Endometrial microvascular endothelial cells (primary cell): ENCODE measurements around the gene LPP. TPM values are rescaled to one million over a fixed set of nuclear protein-coding genes. Genes with fewer than 3 reads are reported as not detected.

Experiments used
- in situ Hi-C: cut with HindIII; loops from 2 replicates; pipeline ENCODE4 v1.10.0; 2017; ENCODE audit warnings: low sequenced_read_pairs, low pct_unique_long_range_greater_than_20kb; ENCODE audit errors: inconsistent ontology term
- total RNA-seq: library from RNA; depleted of rRNA; stranded (reverse); fragments of >200 nt; gene quantifications from one replicate; pipeline ENCODE4 v1.2.3, GENCODE V29; 2015; ENCODE audit errors: inconsistent ontology term

Gene LPP
- total RNA-seq, 1 donor from 2014 or later: 43.2 TPM

GRCh38 chr3:188546835-188547670 is 393.1 kb downstream of the LPP start:
- in situ Hi-C loops: no loop called here

- in situ Hi-C loops: no loop called here
These were observed 399.6 kb downstream of the LPP start for GRCh38 chr3:188553569-188553968.

DNA sequence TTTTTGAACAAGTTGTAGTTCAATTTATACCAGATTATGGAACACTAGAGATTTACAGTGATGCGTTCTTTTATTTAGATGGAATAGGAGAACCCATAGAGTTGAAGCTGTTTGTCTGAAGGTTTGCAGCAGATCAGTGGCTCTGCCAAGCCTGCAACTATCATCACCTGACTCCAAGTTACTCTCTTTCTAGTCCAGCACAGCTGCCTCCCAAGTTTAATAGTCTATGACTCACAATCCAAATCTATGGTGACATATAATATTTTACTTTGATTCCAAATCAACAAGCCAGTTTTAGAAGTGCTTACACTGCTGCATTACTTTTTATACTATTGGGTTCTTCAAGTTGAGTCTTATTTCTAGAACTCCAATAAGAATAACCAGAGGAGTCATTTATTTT is 400.4 kb downstream of the LPP start:
- in situ Hi-C loops: no loop called here

DNA sequence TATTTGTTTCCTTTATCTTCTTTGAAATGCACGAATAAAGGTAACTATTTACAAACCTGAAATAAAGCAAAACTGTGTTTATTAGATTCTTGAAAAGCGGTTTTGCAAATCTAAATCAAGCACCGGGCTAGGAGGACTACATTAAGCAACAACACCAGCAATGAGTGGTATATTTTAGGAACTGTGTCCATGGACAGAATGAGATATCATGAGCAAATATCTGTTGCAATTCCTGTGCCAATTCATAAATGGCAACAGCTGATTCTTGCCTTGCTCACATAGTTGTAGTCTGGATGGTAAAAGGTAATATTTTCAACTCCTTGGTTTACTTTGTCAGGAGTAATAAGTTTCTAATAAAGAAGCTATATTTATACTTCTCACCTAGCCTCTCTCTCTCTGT is 403.3 kb downstream of the LPP start:
- in situ Hi-C loops: no loop called here

GRCh38 chr3:188558343-188559071 is 404.6 kb downstream of the LPP start:
- in situ Hi-C loops: no loop called here

DNA sequence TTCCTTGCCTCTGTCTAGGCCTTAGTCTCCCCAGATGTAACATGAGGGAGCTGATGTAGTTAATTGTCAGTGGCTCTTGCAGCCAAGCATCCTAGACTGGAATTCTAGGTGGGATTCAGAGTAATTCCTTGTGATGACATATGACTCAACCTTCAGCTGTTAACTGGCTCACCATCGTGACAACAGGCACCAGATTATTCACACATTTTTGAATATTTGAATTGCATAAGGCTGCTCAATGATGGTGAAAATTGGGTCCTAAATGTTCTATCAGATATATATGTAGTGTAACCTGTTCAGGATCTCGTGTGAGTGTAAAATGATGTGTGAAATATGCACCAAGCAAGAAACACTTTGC is 405.1 kb downstream of the LPP start:
- in situ Hi-C loops: no loop called here

GRCh38 chr3:188559856-188560255 is 405.9 kb downstream of the LPP start:
- in situ Hi-C loops: no loop called here

- in situ Hi-C loops: no loop called here
These were observed 408.2 kb downstream of the LPP start for GRCh38 chr3:188562144-188562543.

GRCh38 chr3:188567478-188568195 is 413.7 kb downstream of the LPP start:
- in situ Hi-C loops: no loop called here

DNA sequence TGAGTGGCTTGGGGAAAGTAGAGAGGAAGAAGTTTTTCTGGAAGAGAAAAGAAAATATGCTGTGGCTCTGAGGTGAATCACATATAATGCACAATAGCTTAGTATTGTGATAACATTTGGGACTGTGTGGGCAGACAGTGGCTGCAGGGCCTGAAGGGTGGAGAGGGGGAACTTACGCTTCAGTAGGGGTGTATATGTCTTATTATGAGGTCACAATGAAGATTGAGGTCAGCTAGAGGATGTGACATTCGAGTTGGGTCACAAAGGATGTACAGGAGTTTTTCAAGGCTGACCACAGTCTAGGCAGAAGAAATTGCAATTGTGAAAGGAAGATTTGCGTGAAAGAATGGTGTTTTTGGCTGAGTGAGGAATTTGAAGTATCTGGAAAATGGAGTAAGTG is 414.8 kb downstream of the LPP start:
- in situ Hi-C loops: no loop called here

GRCh38 chr3:188571531-188572095 is 417.7 kb downstream of the LPP start:
- in situ Hi-C loops: no loop called here

- in situ Hi-C loops: no loop called here
These were observed 419.5 kb downstream of the LPP start for GRCh38 chr3:188573291-188573940.

DNA sequence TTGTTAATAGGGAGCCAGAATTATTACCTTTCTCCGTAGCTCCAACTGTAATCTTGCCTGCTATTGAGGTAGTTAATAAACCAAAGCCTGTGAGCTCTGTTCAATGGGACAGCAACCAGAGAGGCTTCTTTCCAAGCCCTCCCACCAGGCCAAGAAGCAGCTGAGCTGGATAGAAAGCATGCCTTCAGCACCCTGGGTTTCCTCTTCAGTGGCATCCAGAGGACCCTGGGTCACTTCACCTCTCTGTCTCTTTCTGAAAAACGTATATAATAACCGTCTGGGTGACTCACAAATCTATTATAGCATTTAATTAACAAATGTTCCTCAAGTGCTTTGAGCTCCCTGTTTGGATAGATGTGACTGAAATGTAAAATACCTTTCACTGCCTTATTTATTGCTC is 420.0 kb downstream of the LPP start:
- in situ Hi-C loops: no loop called here

GRCh38 chr3:188574885-188575284 is 420.9 kb downstream of the LPP start:
- in situ Hi-C loops: no loop called here

GRCh38 chr3:188575501-188575900 is 421.5 kb downstream of the LPP start:
- in situ Hi-C loops: no loop called here

DNA sequence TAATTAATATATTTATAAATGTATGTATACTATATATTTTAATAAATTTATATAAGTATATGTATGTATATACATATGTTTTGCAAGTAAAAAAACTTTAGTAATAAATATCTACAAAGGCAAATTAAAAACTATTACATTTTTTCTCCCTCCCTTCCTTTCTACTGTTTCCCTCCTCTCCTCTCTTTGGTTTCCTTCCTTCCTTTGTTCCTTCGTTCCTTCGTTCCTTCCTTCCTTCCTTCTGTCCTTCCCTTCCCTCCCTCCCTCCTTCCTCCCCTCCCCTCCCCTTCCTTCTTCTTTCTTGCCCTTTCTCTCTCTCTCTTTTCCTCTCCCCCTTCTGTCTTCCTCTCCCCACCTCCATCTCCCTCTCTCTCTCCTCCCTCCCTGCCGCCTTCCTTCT is 423.6 kb downstream of the LPP start:
- in situ Hi-C loops: no loop called here

GRCh38 chr3:188578576-188579363 is 424.8 kb downstream of the LPP start:
- in situ Hi-C loops: no loop called here

DNA sequence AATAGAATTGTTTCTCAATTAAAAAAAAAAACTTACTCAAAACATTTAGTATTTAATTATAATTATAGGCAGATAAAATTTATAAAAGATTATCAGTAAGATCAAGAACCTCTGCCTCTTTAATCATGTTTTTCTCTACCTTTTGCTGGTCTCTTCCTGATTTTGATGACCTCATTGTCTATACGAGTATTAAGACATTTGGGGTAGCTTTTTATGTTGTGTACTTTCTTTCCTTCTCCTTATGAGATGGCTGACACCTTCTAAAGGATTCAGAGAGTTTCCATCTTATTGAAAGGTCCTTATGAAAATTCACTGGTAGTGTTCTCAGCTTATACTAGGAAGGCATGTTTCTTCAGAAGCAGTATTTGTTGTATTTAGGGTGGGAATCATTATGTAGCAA is 426.3 kb downstream of the LPP start:
- in situ Hi-C loops: no loop called here
